GM19438 (cell line): ENCODE results near the gene TTYH3.

Source experiments
- ATAC-seq: cut with Tn5 transposase; IDR thresholded peaks from one replicate; pipeline ENCODE4 v1.9.1; 2021; ENCODE audit warnings: low read depth; ENCODE audit not compliant: unreplicated experiment

TTYH3 gene

GRCh38 chr7:2701424-2701823, 69.6 kb downstream of the TTYH3 start:
- no peak for ATAC-seq

GRCh38 chr7:2701832-2702593, 70.2 kb downstream of the TTYH3 start:
- no peak for ATAC-seq

- ATAC-seq: no peak
Observed at GRCh38 chr7:2702594-2702957, 70.8 kb downstream of the TTYH3 start.

DNA sequence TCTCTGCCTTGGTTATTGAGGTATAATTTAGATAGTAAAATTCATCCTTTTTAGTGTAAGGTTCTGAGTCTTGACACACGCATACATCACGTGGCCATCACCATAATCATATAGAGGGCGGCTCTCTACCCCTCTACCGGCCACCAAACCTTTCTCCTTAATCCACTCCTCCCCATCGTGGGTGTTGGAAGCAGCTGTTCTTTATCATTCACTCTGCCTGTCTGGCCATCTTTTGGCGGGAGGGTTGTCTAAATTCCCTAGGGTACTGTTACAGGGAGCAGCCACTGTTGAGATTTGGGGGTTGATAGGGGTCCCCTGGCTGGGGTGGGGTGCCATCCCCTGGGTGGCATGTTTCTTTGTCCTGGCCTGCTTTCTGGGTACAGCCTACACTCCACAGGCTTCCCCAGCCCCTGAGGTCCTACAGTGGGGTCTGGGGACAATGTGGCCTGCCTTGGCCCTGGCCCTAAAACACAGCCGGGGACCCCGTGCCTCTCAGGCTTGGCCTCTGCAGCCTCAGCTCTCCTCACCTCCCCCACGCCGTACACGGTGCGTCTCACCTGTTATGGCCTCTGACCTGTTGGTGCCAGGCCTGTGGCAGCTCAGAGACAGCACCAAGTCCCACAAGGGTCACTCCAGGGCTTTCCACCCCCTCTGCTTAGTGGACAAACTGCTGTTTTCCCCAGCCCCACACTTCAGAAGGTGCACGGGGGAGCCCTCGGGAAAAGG, 73.7 kb downstream of the TTYH3 start:
- ATAC-seq: no peak

GRCh38 chr7:2706685-2707126, 74.9 kb downstream of the TTYH3 start:
- ATAC-seq: no peak

DNA sequence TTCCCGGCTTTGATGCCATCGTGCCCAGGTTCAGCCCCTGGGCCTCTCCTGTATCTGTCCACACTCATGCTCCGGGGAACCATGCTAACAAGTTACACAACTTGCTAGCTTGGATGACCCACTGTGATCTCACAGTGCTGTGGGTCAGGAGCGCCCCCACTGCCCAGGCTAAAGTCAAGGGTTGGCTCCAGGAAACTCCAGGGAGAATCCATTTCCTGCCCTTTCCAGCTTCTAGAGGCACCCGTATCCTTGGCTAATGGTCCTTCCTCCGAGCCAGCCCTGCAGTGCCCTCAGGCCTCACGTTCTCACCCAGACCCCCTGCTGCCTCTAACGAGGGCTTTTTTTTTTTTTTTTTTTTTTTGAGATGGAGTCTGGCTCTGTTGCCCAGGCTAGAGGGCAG, 75.7 kb downstream of the TTYH3 start:
- ATAC-seq: no peak

DNA sequence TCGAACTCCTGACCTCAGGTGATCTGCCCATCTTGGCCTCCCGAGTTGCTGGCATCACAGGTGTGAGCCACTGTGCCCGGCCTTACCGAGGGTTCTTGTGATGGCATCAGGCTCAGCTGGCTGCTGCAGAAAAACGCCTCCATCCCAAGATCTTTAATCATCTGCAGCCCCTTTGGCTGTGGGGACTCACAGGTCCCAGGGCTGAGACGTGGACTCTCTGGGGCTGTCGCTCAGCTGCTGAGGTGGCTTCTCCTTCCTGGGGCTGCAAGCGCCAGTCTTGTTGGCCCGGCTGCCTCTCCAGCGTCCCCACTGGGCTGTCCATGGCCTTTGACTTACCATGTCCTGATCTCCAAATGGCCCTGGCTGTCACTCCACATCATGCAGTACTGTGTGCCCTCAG, 76.3 kb downstream of the TTYH3 start:
- ATAC-seq: no peak

DNA sequence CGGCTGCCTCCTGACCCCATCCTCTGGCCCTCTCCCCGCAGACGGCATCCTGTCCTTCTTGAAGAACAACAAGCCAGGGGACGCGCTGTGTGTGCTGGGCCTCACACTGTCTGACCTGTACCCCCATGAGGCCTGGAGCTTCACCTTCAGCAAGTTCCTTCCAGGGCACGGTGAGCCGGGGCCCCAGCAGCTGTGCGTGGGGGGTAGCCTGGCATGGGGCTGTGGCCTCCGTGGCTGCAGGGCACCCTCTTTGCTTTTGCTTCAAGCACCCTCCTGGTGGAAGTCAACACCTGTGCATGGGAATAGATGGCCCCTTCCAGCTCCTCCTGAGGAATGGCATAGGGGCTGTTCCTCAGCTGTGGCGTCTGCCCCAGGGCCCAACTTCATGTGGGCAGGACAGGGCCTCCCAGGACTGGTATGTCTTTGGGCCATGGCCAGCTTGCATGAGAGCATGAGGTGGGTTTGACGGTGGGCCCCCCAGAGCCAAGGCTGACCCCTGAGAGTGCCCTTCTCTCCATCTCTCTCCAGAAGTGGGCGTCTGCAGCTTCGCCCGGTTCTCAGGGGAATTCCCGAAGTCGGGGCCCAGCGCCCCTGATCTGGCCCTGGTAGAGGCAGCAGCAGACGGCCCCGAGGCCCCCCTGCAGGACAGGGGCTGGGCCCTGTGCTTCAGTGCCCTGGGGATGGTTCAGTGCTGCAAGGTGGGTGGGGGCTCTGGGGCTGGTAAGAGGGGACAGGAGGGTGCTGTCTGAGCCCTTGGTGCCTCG, 76.9 kb downstream of the TTYH3 start:
- ATAC-seq: no peak

GRCh38 chr7:2709553-2710285, 77.9 kb downstream of the TTYH3 start:
- ATAC-seq: peak; percentile 67

DNA sequence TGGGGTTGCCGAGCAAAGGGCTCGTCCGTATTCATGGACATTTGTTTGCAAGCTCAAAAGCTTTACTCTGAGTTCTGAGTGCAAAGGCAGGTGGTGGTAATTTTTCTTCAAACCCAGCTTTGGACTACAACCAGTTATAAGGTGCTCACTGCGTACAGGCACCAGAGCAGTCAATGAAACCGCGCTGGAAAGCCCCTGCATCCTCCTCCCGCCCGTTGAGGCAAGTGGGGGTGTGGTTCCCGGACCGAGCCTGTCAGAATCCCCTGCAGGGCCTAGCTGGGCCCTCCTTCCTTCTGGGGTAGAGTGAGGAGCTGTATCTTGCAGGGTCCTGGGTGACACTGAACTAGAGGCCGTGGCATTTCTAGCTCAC, 78.5 kb downstream of the TTYH3 start:
- ATAC-seq: peak; percentile 55

GRCh38 chr7:2710901-2711551, 79.2 kb downstream of the TTYH3 start:
- no peak for ATAC-seq

DNA sequence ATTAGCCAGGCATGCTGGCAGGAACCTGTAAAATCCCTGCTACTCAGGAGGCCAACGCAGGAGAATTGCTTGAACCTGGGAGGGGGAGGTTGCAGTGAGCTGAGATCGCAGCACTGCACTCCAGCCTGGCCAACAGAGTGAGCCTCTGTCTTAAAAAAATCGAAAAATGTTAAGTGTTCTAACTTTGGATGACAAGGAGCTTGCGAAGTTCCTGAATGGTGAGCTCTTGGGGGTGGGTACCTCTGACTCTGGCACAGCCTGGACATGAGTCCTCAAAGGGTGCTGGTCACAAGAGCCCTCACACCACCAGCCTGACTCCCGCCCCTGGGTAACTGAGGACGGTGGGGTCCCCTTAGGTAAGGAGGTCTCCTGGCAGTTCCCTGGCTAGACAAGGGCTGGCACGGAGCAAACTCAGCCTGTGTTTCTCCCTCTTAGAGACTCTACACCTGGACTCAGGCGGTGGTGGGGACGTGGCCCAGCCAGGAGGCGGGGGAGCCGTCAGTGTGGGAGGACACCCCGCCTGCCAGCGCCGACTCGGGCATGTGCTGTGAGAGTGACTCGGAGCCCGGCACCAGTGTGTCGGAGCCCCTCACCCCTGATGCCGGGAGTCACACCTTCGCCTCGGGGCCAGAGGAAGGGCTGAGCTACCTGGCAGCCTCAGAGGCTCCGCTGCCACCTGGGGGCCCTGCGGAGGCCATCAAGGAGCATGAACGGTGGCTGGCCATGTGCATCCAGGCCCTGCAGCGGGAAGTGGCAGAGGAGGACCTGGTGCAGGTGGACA, 80.3 kb downstream of the TTYH3 start:
- ATAC-seq: no peak

DNA sequence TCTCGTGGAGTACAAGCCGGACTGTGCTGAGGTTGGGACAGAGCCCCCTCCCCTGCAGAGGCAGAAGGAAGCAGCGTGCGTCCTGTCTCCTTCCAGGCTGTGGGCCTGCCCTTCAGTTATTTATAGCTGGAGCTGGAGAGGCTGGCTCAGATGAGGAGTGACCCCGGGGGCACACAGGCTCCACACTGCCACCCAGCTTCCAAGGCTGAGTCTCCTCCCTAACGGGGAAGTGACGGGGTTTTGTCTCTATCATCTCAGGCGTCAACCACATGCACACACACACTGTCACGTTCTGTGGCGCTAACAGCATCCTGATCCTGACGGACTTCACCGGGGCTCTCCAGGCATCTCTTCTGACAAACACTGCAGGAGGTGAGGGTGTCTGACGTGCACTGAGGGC, 81.6 kb downstream of the TTYH3 start:
- ATAC-seq: no peak

DNA sequence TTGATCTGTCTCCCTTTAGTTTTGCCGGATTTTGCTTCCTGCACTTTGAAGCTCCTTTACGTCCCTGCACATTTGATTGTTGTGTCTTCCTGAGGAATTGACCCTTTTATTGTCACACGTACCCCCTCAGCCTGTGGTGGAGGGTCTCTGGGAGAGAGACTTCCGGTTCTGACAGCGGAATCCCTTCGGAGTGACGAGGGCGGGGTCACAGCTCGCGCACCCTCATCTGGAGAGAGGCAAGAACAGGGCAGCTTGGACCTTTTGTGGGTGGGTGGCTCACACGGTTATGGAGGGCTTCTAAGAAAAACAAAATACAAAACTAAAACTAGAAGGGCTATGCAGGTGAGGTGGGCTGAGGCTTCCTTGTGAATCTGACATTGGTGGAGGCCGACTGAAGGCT, 82.2 kb downstream of the TTYH3 start:
- no peak for ATAC-seq
